ENCODE measurements around the gene TBC1D2. TPM values are rescaled to one million over a fixed set of nuclear protein-coding genes. Genes with fewer than 3 reads are reported as not detected.

TBC1D2 gene
- total RNA-seq, 1 donor: 114 TPM

DNA sequence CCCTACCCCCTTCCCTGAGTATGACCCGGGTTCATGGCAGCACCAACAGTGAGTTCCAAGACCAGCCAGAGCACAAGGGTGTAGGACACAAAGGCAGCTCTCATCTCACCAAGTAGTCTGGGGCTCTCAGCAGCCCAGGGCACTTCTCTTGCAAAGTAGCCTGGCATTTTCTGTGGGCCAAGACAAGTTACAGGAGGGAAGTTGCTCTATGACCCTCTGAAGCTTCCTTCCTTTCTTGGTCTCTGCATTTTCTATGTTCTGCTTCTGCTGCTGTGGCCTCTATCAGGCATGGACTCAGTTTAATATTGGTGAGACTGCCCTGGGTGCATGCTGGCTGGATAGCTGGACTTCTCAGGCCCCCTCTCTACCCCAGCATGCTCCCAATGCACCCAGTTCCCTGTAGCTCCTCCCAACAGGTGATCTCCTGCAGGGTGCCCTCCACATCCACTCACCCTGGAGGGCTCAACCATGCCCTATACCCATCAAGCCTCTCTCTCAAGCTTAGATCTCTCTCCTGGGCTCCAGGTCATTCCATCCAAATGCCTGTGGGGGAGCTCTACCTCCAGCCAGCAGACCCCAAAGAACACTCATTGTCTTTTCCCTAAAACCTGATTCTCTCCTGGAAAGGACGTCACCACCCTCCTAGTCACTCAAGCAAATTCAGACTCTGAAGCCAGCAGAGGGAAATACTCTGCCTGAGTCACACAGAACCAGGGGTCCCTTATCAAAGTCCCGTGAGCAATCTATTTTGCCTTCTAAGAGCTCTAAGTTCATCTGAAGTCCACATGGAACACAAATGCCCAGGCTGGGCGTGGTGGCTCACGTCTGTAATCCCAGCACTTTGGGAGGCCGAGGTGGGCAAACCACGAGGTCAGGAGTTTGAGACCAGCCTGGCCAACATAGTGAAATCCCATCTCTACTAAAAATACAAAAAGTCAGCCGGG is 13.8 kb downstream of the TBC1D2 start:
- peaks cover 76% of the 10 kb centered on the region for H3K79me2 ChIP-seq (ENCODE audit: insufficient read depth, low read length)

DNA sequence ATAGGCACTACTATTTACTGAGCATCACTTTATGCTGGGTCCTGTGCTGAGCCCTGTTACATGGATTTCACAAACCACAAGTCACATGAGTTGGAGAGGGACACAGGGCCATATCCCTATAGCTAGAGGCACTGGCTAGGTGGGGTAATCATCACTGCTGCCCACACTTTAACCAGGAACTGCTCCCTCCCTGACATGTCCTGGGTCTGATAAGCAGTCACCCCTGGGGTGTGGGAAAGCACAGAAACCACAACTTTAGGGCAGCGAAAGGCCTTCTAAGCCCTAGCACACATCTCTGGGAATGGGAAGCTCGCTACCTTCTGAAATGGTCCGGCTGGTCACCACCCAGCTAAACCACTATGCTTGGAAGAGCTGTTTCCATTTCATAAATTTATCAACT is 15.0 kb downstream of the TBC1D2 start:
- H3K4me2 ChIP-seq (ENCODE audit: insufficient read depth, low read length): no peak overlapping the region
- no peaks in the 10 kb centered on the region for H3K9me3 ChIP-seq (ENCODE audit: low read depth, low read length)
- no peaks in the 10 kb centered on the region for H3K4me1 ChIP-seq (ENCODE audit: insufficient read depth, low read length)
- peak overlapping the region; percentile 15 for H3K27ac ChIP-seq (ENCODE audit: low read depth, low read length)
- TF ChIP-seq CTCF (IDR thresholded peaks at IDR 0.05; ENCODE audit: extremely low read depth, low read depth, low read length): no peak
- H2AFZ ChIP-seq (ENCODE audit: low read length): no peak overlapping the region
- no peaks in the 10 kb centered on the region for H4K20me1 ChIP-seq (ENCODE audit: insufficient read depth, low read length)
- no peak overlapping the region for H3K4me3 ChIP-seq (ENCODE audit: insufficient read depth, low read length)
- no peak for DNase-seq (ENCODE audit: insufficient read length, low spot score, missing footprints)
- H3K36me3 ChIP-seq (ENCODE audit: insufficient read depth, low read length): peaks cover 58% of the 10 kb centered on the region
- peaks cover 72% of the 10 kb centered on the region for H3K79me2 ChIP-seq (ENCODE audit: insufficient read depth, low read length)
- H3K27me3 ChIP-seq (ENCODE audit: insufficient read depth, low read length): no peaks in the 10 kb centered on the region

More for the DNA sequence above, 13.8 kb downstream of the TBC1D2 start:
- Histone ChIP-seq H3K27me3 (ENCODE audit: insufficient read depth, low read length) (no peaks in the 10 kb centered on the region), H4K20me1 (ENCODE audit: insufficient read depth, low read length) (no peaks in the 10 kb centered on the region), H2AFZ (ENCODE audit: low read length) (no peak overlapping the region), H3K4me3 (ENCODE audit: insufficient read depth, low read length) (no peak overlapping the region), H3K9me3 (ENCODE audit: low read depth, low read length) (no peaks in the 10 kb centered on the region), H3K36me3 (ENCODE audit: insufficient read depth, low read length) (peaks cover 67% of the 10 kb centered on the region), H3K27ac (ENCODE audit: low read depth, low read length) (no peak overlapping the region), H3K4me1 (ENCODE audit: insufficient read depth, low read length) (no peaks in the 10 kb centered on the region), H3K4me2 (ENCODE audit: insufficient read depth, low read length) (no peak overlapping the region)
- DNase-seq (ENCODE audit: insufficient read length, low spot score, missing footprints): no peak
- peak; percentile 10 for TF ChIP-seq CTCF (IDR thresholded peaks at IDR 0.05; ENCODE audit: extremely low read depth, low read depth, low read length)

DNA sequence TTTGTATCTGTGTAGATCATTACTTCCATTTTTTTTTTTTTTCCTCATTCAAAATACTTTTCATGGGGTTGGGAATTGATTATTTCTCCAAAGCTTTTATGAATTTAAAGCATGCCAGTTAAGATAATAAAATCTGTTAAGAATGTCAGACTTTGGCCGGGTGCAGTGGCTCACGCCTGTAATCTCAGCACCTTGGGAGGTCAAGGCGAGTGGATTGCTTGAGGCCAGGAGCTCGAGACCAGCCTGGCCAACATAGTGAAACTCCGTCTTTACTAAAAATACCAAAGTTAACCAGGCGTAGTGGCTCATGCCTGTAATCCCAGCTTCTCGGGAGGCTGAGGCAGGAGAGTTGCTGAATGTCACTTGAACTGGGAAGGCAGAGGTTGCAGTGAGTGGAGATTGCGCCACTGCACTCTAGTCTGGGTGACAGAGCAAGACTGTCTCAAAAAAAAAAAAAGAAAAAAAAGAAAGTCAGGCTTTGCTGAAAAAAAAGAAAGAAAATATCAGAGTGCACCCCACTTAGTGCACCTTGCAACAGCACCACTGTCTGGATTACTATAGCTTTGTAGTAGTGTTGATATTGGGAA is 18.5 kb downstream of the TBC1D2 start:
- TF ChIP-seq CTCF (IDR thresholded peaks at IDR 0.05; ENCODE audit: extremely low read depth, low read depth, low read length): no peak
- peaks cover 70% of the 10 kb centered on the region for H3K36me3 ChIP-seq (ENCODE audit: insufficient read depth, low read length)
- no peak overlapping the region for H3K4me3 ChIP-seq (ENCODE audit: insufficient read depth, low read length)
- no peaks in the 10 kb centered on the region for H3K9me3 ChIP-seq (ENCODE audit: low read depth, low read length)
- H3K4me2 ChIP-seq (ENCODE audit: insufficient read depth, low read length): no peak overlapping the region
- H3K4me1 ChIP-seq (ENCODE audit: insufficient read depth, low read length): peaks cover 12% of the 10 kb centered on the region
- H2AFZ ChIP-seq (ENCODE audit: low read length): no peak overlapping the region
- DNase-seq (ENCODE audit: insufficient read length, low spot score, missing footprints): no peak
- no peak overlapping the region for H3K27ac ChIP-seq (ENCODE audit: low read depth, low read length)
- no peaks in the 10 kb centered on the region for H3K27me3 ChIP-seq (ENCODE audit: insufficient read depth, low read length)
- H4K20me1 ChIP-seq (ENCODE audit: insufficient read depth, low read length): no peaks in the 10 kb centered on the region
- peaks cover 60% of the 10 kb centered on the region for H3K79me2 ChIP-seq (ENCODE audit: insufficient read depth, low read length)

- peaks cover 68% of the 10 kb centered on the region for H3K36me3 ChIP-seq (ENCODE audit: insufficient read depth, low read length)
- DNase-seq (ENCODE audit: insufficient read length, low spot score, missing footprints): no peak
- no peak overlapping the region for H3K4me2 ChIP-seq (ENCODE audit: insufficient read depth, low read length)
- no peak overlapping the region for H3K4me3 ChIP-seq (ENCODE audit: insufficient read depth, low read length)
- no peak overlapping the region for H3K27ac ChIP-seq (ENCODE audit: low read depth, low read length)
- H3K27me3 ChIP-seq (ENCODE audit: insufficient read depth, low read length): no peaks in the 10 kb centered on the region
- peaks cover 50% of the 10 kb centered on the region for H3K79me2 ChIP-seq (ENCODE audit: insufficient read depth, low read length)
- no peaks in the 10 kb centered on the region for H3K9me3 ChIP-seq (ENCODE audit: low read depth, low read length)
- peaks cover 18% of the 10 kb centered on the region for H3K4me1 ChIP-seq (ENCODE audit: insufficient read depth, low read length)
- no peak for TF ChIP-seq CTCF (IDR thresholded peaks at IDR 0.05; ENCODE audit: extremely low read depth, low read depth, low read length)
- no peak overlapping the region for H2AFZ ChIP-seq (ENCODE audit: low read length)
- H4K20me1 ChIP-seq (ENCODE audit: insufficient read depth, low read length): no peaks in the 10 kb centered on the region
Measured at GRCh38 chr9:98235126-98235525, 20.3 kb downstream of the TBC1D2 start.

Measured in osteoblast (primary cell).